ENCODE results near the gene ATP10A. TPM values are rescaled to one million over a fixed set of nuclear protein-coding genes. Genes with fewer than 3 reads are reported as not detected.

Gene ATP10A
- total RNA-seq, 1 experiment from 2014 or later = not detected

- Mint-ChIP-seq H3K9me3 (ENCODE audit: unreplicated experiment) (peaks cover 13% of the 10 kb centered on the region), H3K27ac (ENCODE audit: low read depth, unreplicated experiment) (no peak overlapping the region), H3K36me3 (ENCODE audit: insufficient read depth, unreplicated experiment) (no peaks in the 10 kb centered on the region), H3K4me3 (ENCODE audit: unreplicated experiment) (no peak overlapping the region), H3K4me1 (ENCODE audit: insufficient read depth, unreplicated experiment) (no peaks in the 10 kb centered on the region), H3K27me3 (ENCODE audit: insufficient read depth, unreplicated experiment) (no peaks in the 10 kb centered on the region)
- DNase-seq (ENCODE audit: unreplicated experiment) = no peak
- TF ChIP-seq CTCF (IDR thresholded peaks at IDR 0.05; ENCODE audit: unreplicated experiment) = no peak
- ChIA-PET POLR2A (no interaction called here), CTCF (no interaction called here)
- intact Hi-C loops (cut with micrococcal nuclease) = no loop called here
- BruUV-seq (replicated peaks) = no TSS peak
Observed at GRCh38 chr15:25635191-25635590, 227.9 kb downstream of the ATP10A start.

GRCh38 chr15:25633862-25634261 lies 229.3 kb downstream of the ATP10A start:
- H3K9me3 Mint-ChIP-seq (ENCODE audit: unreplicated experiment) = peaks cover 19% of the 10 kb centered on the region
- no peaks in the 10 kb centered on the region for H3K4me1 Mint-ChIP-seq (ENCODE audit: insufficient read depth, unreplicated experiment)
- no peak for TF ChIP-seq CTCF (IDR thresholded peaks at IDR 0.05; ENCODE audit: unreplicated experiment)
- no peak for DNase-seq (ENCODE audit: unreplicated experiment)
- ChIA-PET CTCF (no interaction called here), POLR2A (no interaction called here)
- no TSS peak for BruUV-seq (replicated peaks)
- intact Hi-C loops (cut with micrococcal nuclease) = no loop called here
- H3K27ac Mint-ChIP-seq (ENCODE audit: low read depth, unreplicated experiment) = no peak overlapping the region
- no peak overlapping the region for H3K4me3 Mint-ChIP-seq (ENCODE audit: unreplicated experiment)
- no peaks in the 10 kb centered on the region for H3K36me3 Mint-ChIP-seq (ENCODE audit: insufficient read depth, unreplicated experiment)
- no peaks in the 10 kb centered on the region for H3K27me3 Mint-ChIP-seq (ENCODE audit: insufficient read depth, unreplicated experiment)

- ChIA-PET POLR2A (no interaction called here), CTCF (interaction anchor here (1.1 kb wide), 1 partner anchor 117 kb away, joined by 3 read pairs; no protein-coding TSS in a partner anchor)
- BruUV-seq (replicated peaks) = no TSS peak
- Mint-ChIP-seq H3K4me3 (ENCODE audit: unreplicated experiment) (no peak overlapping the region), H3K27ac (ENCODE audit: low read depth, unreplicated experiment) (no peak overlapping the region), H3K4me1 (ENCODE audit: insufficient read depth, unreplicated experiment) (no peaks in the 10 kb centered on the region), H3K27me3 (ENCODE audit: insufficient read depth, unreplicated experiment) (no peaks in the 10 kb centered on the region), H3K9me3 (ENCODE audit: unreplicated experiment) (peaks cover 30% of the 10 kb centered on the region), H3K36me3 (ENCODE audit: insufficient read depth, unreplicated experiment) (no peaks in the 10 kb centered on the region)
- DNase-seq (ENCODE audit: unreplicated experiment) = no peak
- intact Hi-C loops (cut with micrococcal nuclease) = no loop called here
- no peak for TF ChIP-seq CTCF (IDR thresholded peaks at IDR 0.05; ENCODE audit: unreplicated experiment)
Observed at GRCh38 chr15:25631971-25632370, 231.2 kb downstream of the ATP10A start.

Small RNA genes lying within 50 kb of the gene (microRNA-seq; reads per million reads assigned to microRNA genes)
- not detected for gene MIR4715
